Measurements from ENCODE around the gene CEP152.

GRCh38 chr15:48688493-48688892 is 122.4 kb downstream of the CEP152 start:
- TF ChIP-seq HDGF (IDR thresholded peaks at IDR 0.05; ENCODE audit: borderline replicate concordance) (no peak), FOXK2 (IDR thresholded peaks at IDR 0.05) (no peak), SUZ12 (IDR thresholded peaks at IDR 0.05) (no peak), LEF1 (IDR thresholded peaks at IDR 0.05; ENCODE audit: borderline replicate concordance) (no peak), FOXM1 (IDR thresholded peaks at IDR 0.05; ENCODE audit: borderline replicate concordance) (no peak), ELF4 (IDR thresholded peaks at IDR 0.05) (no peak), CTBP1 (IDR thresholded peaks at IDR 0.05; ENCODE audit: borderline replicate concordance) (no peak), SP1 (IDR thresholded peaks at IDR 0.05) (no peak)
